Inflammatory macrophage treated with lipopolysaccharide for 1 hour (primary cell): Measurements from ENCODE around the gene SOCS3.

ENCODE experiments used
- DNase-seq, 2 donors: peaks; one replicate each; pipeline ENCODE4 v3.0.0-alpha.2; 2020 to 2022

SOCS3 gene

GRCh38 chr17:78359997-78360370 lies at the start of gene SOCS3:
TSS of gene SOCS3 (minus strand) at chr17:78360077. CDS start at chr17:78359095, 982 bp downstream.
- peak; percentile 97 for DNase-seq

GRCh38 chr17:78409191-78409928 lies 49.5 kb upstream of the SOCS3 start:
- no peak for DNase-seq

- no peak for DNase-seq
Observed at GRCh38 chr17:78408476-78409050, 48.7 kb upstream of the SOCS3 start.

GRCh38 chr17:78407387-78408000 lies 47.6 kb upstream of the SOCS3 start:
- peak in 1 of 2 donors; percentile 72 for DNase-seq

GRCh38 chr17:78406920-78407319 lies 47.0 kb upstream of the SOCS3 start:
- no peak for DNase-seq

GRCh38 chr17:78406396-78406795 lies 46.5 kb upstream of the SOCS3 start:
- DNase-seq, result no peak

GRCh38 chr17:78403822-78404221 lies 43.9 kb upstream of the SOCS3 start:
- no peak for DNase-seq

- no peak for DNase-seq
Observed at GRCh38 chr17:78401891-78402290, 42.0 kb upstream of the SOCS3 start.

- no peak for DNase-seq
Observed at GRCh38 chr17:78401246-78401645, 41.4 kb upstream of the SOCS3 start.

GRCh38 chr17:78400581-78401240 lies 40.8 kb upstream of the SOCS3 start:
- DNase-seq, result no peak

GRCh38 chr17:78399693-78400144 lies 39.8 kb upstream of the SOCS3 start:
- DNase-seq, result no peak

GRCh38 chr17:78399028-78399692 lies 39.3 kb upstream of the SOCS3 start:
- no peak for DNase-seq

- no peak for DNase-seq
Observed at GRCh38 chr17:78398390-78398789, 38.5 kb upstream of the SOCS3 start.

- DNase-seq, result no peak
Observed at GRCh38 chr17:78397681-78398101, 37.8 kb upstream of the SOCS3 start.

- no peak for DNase-seq
Observed at GRCh38 chr17:78396441-78397337, 36.8 kb upstream of the SOCS3 start.

- DNase-seq, result no peak
Observed at GRCh38 chr17:78395155-78395554, 35.3 kb upstream of the SOCS3 start.

GRCh38 chr17:78394209-78394608 lies 34.3 kb upstream of the SOCS3 start:
- no peak for DNase-seq

GRCh38 chr17:78393575-78393974 lies 33.7 kb upstream of the SOCS3 start:
- no peak for DNase-seq

GRCh38 chr17:78392295-78392694 lies 32.4 kb upstream of the SOCS3 start:
- no peak for DNase-seq

GRCh38 chr17:78391843-78392242 lies 32.0 kb upstream of the SOCS3 start:
- no peak for DNase-seq

- DNase-seq, result no peak
Observed at GRCh38 chr17:78391051-78391431, 31.2 kb upstream of the SOCS3 start.
